H9 (cell line): ENCODE results near the gene ZNF687. TPM values are rescaled to one million over a fixed set of nuclear protein-coding genes. Genes with fewer than 3 reads are reported as not detected.

Source experiments
- DNase-seq: peaks from one replicate; pipeline ENCODE4 v3.0.0-alpha.2; 2017
- H2AFZ ChIP-seq: one replicate; pipeline ENCODE4 v1.6.1; 2013; ENCODE audit warnings: mild to moderate bottlenecking, low read length, control low read depth, moderate library complexity
- H2AK5ac ChIP-seq: 2 replicates; pipeline ENCODE4 v1.6.1; 2013; ENCODE audit warnings: low read length, control low read depth, mixed read lengths; ENCODE audit not compliant: insufficient read length
- H2BK120ac ChIP-seq: one replicate; pipeline ENCODE4 v1.6.1; 2013; ENCODE audit warnings: low read depth, mild to moderate bottlenecking, low read length, control low read depth, inconsistent platforms; ENCODE audit not compliant: poor library complexity, severe bottlenecking
- H2BK12ac ChIP-seq: 2 replicates; pipeline ENCODE4 v1.6.1; 2013; ENCODE audit warnings: low read length, control low read depth, mixed read lengths, low read depth; ENCODE audit not compliant: insufficient read length
- H2BK15ac ChIP-seq: 2 replicates; pipeline ENCODE4 v1.6.1; 2013; ENCODE audit warnings: low read depth, low read length, control low read depth
- H2BK20ac ChIP-seq: one replicate; pipeline ENCODE4 v1.6.1; 2013; ENCODE audit warnings: low read depth, mild to moderate bottlenecking, low read length, control low read depth, inconsistent platforms; ENCODE audit not compliant: poor library complexity, severe bottlenecking
- H2BK5ac ChIP-seq: 2 replicates; pipeline ENCODE4 v1.6.1; 2013; ENCODE audit warnings: low read length, control low read depth, mixed read lengths; ENCODE audit not compliant: insufficient read length
- H3K14ac ChIP-seq: 2 replicates; pipeline ENCODE4 v1.6.1; 2013; ENCODE audit warnings: low read length, control low read depth; ENCODE audit not compliant: insufficient read depth
- H3K18ac ChIP-seq: 2 replicates; pipeline ENCODE4 v1.6.1; 2013; ENCODE audit warnings: low read depth, mild to moderate bottlenecking, mixed read lengths, low read length, control low read depth; ENCODE audit not compliant: insufficient read length
- H3K23ac ChIP-seq: 2 replicates; pipeline ENCODE4 v1.6.1; 2013; ENCODE audit warnings: low read length, control low read depth, mixed read lengths, low read depth; ENCODE audit not compliant: insufficient read length
- H3K23me2 ChIP-seq: 2 replicates; pipeline ENCODE4 v1.6.1; 2013; ENCODE audit warnings: low read depth, mild to moderate bottlenecking, mixed read lengths, low read length, control low read depth; ENCODE audit not compliant: insufficient read length, poor library complexity, severe bottlenecking
- H3K27ac ChIP-seq: 2 replicates; pipeline ENCODE4 v1.5.1; 2013; ENCODE audit warnings: low read length, control low read depth, mixed read lengths, low read depth; ENCODE audit not compliant: insufficient read length
- H3K27me3 ChIP-seq: 2 replicates; pipeline ENCODE4 v1.6.1; 2013; ENCODE audit warnings: low read length, control low read depth, inconsistent platforms; ENCODE audit not compliant: insufficient read depth
- H3K4ac ChIP-seq: 2 replicates; pipeline ENCODE4 v1.6.1; 2013; ENCODE audit warnings: low read depth, mild to moderate bottlenecking, control low read depth, inconsistent platforms, low read length, moderate library complexity
- H3K4me1 ChIP-seq: 2 replicates; pipeline ENCODE4 v1.6.1; 2013; ENCODE audit warnings: low read length, control low read depth, inconsistent platforms; ENCODE audit not compliant: insufficient read depth
- H3K4me2 ChIP-seq: 2 replicates; pipeline ENCODE4 v1.6.1; 2013; ENCODE audit warnings: low read length, control low read depth, mixed read lengths; ENCODE audit not compliant: insufficient read length, insufficient read depth
- H3K56ac ChIP-seq: 2 replicates; pipeline ENCODE4 v1.6.1; 2013; ENCODE audit warnings: low read depth, mild to moderate bottlenecking, mixed read lengths, low read length, control low read depth; ENCODE audit not compliant: insufficient read length
- H3K79me1 ChIP-seq: 2 replicates; pipeline ENCODE4 v1.6.1; 2013; ENCODE audit warnings: low read depth, mild to moderate bottlenecking, moderate library complexity, low read length, control low read depth, inconsistent platforms; ENCODE audit not compliant: insufficient read depth, poor library complexity, severe bottlenecking
- H3K79me2 ChIP-seq: 2 replicates; pipeline ENCODE4 v1.6.1; 2013; ENCODE audit warnings: low read length, control low read depth, inconsistent platforms; ENCODE audit not compliant: insufficient read depth
- H3K9ac ChIP-seq: 2 replicates; pipeline ENCODE4 v1.6.1; 2013; ENCODE audit warnings: low read length, control low read depth, mixed read lengths; ENCODE audit not compliant: insufficient read length; ENCODE audit errors: extremely low read depth
- H3K9me3 ChIP-seq: one replicate; pipeline ENCODE4 v1.6.1; 2013; ENCODE audit warnings: low read depth, low read length, inconsistent platforms; ENCODE audit not compliant: control insufficient read depth
- H3T11ph ChIP-seq: one replicate; pipeline ENCODE4 v1.6.1; 2013; ENCODE audit warnings: mild to moderate bottlenecking, low read length, control low read depth, inconsistent platforms
- H4K20me1 ChIP-seq: one replicate; pipeline ENCODE4 v1.6.1; 2013; ENCODE audit not compliant: control insufficient read depth, insufficient read length, insufficient read depth
- H4K5ac ChIP-seq: 2 replicates; pipeline ENCODE4 v1.6.1; 2013; ENCODE audit warnings: low read depth, mild to moderate bottlenecking, mixed read lengths, low read length, control low read depth; ENCODE audit not compliant: insufficient read length
- H4K8ac ChIP-seq: replicated peaks from 2 replicates; pipeline ENCODE4 v1.6.1; 2013; ENCODE audit warnings: low read length, control low read depth, mixed read lengths, low read depth; ENCODE audit not compliant: insufficient read length
- H4K91ac ChIP-seq: 2 replicates; pipeline ENCODE4 v1.6.1; 2013; ENCODE audit warnings: low read depth, mild to moderate bottlenecking, moderate library complexity, mixed read lengths, low read length, control low read depth; ENCODE audit not compliant: insufficient read length
- H3K27ac Mint-ChIP-seq, 3 experiments: 2 replicates in 2 of 3; 3 replicates in 1 of 3; pipeline ENCODE4 v1.8.0; 2020 to 2021; ENCODE audit warnings: mixed read lengths in 3 of 3, mild to moderate bottlenecking in 1 of 3, moderate library complexity in 1 of 3
- H3K27me3 Mint-ChIP-seq: 2 replicates; pipeline ENCODE4 v1.8.0; 2021; ENCODE audit warnings: low read depth, mild to moderate bottlenecking, moderate library complexity, mixed read lengths
- H3K36me3 Mint-ChIP-seq, 3 experiments: 2 replicates in 2 of 3; 3 replicates in 1 of 3; pipeline ENCODE4 v1.8.0; 2020 to 2021; ENCODE audit warnings: low read depth in 3 of 3, mixed read lengths in 3 of 3; ENCODE audit not compliant: insufficient read depth in 1 of 3
- H3K4me1 Mint-ChIP-seq, 2 experiments: 2 replicates each; pipeline ENCODE4 v1.8.0; 2020; ENCODE audit warnings: mixed read lengths in 2 of 2
- H3K4me3 Mint-ChIP-seq, 2 experiments: 2 replicates in 1 of 2; 3 replicates in 1 of 2; pipeline ENCODE4 v1.8.0; 2020 to 2021; ENCODE audit warnings: mild to moderate bottlenecking in 2 of 2, mixed read lengths in 2 of 2, moderate library complexity in 1 of 2
- H3K9me3 Mint-ChIP-seq, 2 experiments: 2 replicates in 1 of 2; 3 replicates in 1 of 2; pipeline ENCODE4 v1.8.0; 2020; ENCODE audit warnings: mild to moderate bottlenecking in 2 of 2, mixed read lengths in 2 of 2, moderate library complexity in 1 of 2
- WGBS: extraction: QIAGEN DNeasy Blood & Tissue Kit; methylation state at CpG from one replicate; pipeline ENCODE4 v1.1.7; 2013; ENCODE audit warnings: missing lambda C conversion rate, low lambda C conversion rate, mixed read lengths; ENCODE audit not compliant: insufficient read length; ENCODE audit errors: extremely low coverage; 5-methylcytosine and 5-hydroxymethylcytosine counted together
- total RNA-seq: library from RNA; stranded (reverse); gene quantifications from 2 replicates; pipeline ENCODE4 v1.2.1, GENCODE V29; 2021
- TF ChIP-seq, protein P1 (sequence below): fragments of 200-600 bp; sonication (generic); conservative IDR thresholded peaks from 3 replicates; pipeline ENCODE4 v1.8.0; 2021; ENCODE audit warnings: antibody characterized with exemption, mild to moderate bottlenecking

ZNF687 gene
- total RNA-seq, 1 experiment from 2014 or later: 58.2 TPM

DNA sequence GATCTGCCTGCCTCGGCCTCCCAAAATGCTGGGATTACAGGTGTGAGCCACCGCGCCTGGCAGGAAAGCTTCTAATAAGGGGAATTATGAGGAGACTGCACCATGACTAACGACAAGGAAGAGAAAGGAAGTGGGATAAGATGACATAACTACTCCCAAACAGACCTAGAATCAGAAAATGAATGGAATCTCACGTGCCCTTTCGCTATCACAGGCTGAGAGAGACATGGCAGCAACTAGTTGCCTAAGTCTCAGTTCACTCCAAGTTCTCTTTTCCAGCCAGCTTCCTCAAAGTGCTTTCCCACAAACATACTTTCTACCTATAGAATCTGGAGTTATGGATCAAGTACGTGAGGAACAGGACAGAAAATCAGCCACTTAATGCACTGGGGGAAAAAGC lies 43.1 kb downstream of the ZNF687 start:
- Histone ChIP-seq H2BK5ac (no peak overlapping the region), H3K9me3 (no peaks in the 10 kb centered on the region), H2BK12ac (no peak overlapping the region), H2AK5ac (no peak overlapping the region), H3K14ac (no peak overlapping the region), H4K8ac (no peak overlapping the region), H4K20me1 (no peaks in the 10 kb centered on the region), H2AFZ (no peak overlapping the region), H3K56ac (no peak overlapping the region), H3K4me2 (no peak overlapping the region), H3K9ac (no peak overlapping the region), H3K27ac (no peak overlapping the region), H4K91ac (no peak overlapping the region), H4K5ac (no peak overlapping the region), H2BK120ac (no peak overlapping the region), H3T11ph (no peak overlapping the region), H3K23me2 (peaks cover 13% of the 10 kb centered on the region), H3K27me3 (no peaks in the 10 kb centered on the region), H2BK20ac (no peak overlapping the region), H3K4me1 (no peaks in the 10 kb centered on the region; the same call in 1 of the 2 replicates), H3K18ac (no peak overlapping the region), H3K23ac (no peak overlapping the region), H2BK15ac (no peak overlapping the region), H3K79me2 (no peaks in the 10 kb centered on the region), H3K79me1 (no peaks in the 10 kb centered on the region), H3K4ac (no peak overlapping the region)
- H3K4me1 Mint-ChIP-seq: peaks cover 15% of the 10 kb centered on the region in 2 experiments
- no peak overlapping the region for H3K27ac Mint-ChIP-seq
- WGBS: no CpG with 5 or more reads among the region's 7 CpGs
- no peaks in the 10 kb centered on the region for H3K27me3 Mint-ChIP-seq
- no peak for DNase-seq
- peak overlapping the region in 1 of 2 experiments; percentile 88; a peak in 2 of 5 replicates for H3K4me3 Mint-ChIP-seq
- H3K9me3 Mint-ChIP-seq: no peaks in the 10 kb centered on the region
- TF ChIP-seq, protein P1, sequence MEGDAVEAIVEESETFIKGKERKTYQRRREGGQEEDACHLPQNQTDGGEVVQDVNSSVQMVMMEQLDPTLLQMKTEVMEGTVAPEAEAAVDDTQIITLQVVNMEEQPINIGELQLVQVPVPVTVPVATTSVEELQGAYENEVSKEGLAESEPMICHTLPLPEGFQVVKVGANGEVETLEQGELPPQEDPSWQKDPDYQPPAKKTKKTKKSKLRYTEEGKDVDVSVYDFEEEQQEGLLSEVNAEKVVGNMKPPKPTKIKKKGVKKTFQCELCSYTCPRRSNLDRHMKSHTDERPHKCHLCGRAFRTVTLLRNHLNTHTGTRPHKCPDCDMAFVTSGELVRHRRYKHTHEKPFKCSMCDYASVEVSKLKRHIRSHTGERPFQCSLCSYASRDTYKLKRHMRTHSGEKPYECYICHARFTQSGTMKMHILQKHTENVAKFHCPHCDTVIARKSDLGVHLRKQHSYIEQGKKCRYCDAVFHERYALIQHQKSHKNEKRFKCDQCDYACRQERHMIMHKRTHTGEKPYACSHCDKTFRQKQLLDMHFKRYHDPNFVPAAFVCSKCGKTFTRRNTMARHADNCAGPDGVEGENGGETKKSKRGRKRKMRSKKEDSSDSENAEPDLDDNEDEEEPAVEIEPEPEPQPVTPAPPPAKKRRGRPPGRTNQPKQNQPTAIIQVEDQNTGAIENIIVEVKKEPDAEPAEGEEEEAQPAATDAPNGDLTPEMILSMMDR: no peak
- H3K36me3 Mint-ChIP-seq: peaks cover 8 to 42% (median 20%) of the 10 kb centered on the region in 3 experiments; a peak in 6 of 7 replicates
